HepG2 (cell line): Measurements from ENCODE around the gene RPS2. TPM values are rescaled to one million over a fixed set of nuclear protein-coding genes. Genes with fewer than 3 reads are reported as not detected.

Experiments used
- GABPB1 ChIP-seq: IDR thresholded peaks from 2 replicates; pipeline ENCODE4 v1.6.1; 2016; ENCODE audit warnings: mild to moderate bottlenecking, missing genetic modification reagents, moderate library complexity, missing compliant biosample characterization
- ZNF264 ChIP-seq: sonication (generic); formaldehyde crosslinking; IDR thresholded peaks from 2 replicates; pipeline ENCODE4 v1.4.0; 2020; ENCODE audit warnings: missing genetic modification reagents
- ZNF317 ChIP-seq: sonication (generic); formaldehyde crosslinking; IDR thresholded peaks from 2 replicates; pipeline ENCODE4 v1.5.0; 2020; ENCODE audit warnings: mild to moderate bottlenecking, missing genetic modification reagents
- ZSCAN29 ChIP-seq: sonication (generic); formaldehyde crosslinking; conservative IDR thresholded peaks from 2 replicates; pipeline ENCODE4 v1.4.0; 2020; ENCODE audit warnings: mild to moderate bottlenecking, missing genetic modification reagents
- polyA plus RNA-seq, 8 experiments: library from polyadenylated mRNA; depleted of rRNA in 3 of 8; stranded (reverse) in 7 of 8; unstranded in 1 of 8; fragments of >200 nt; fragmentation: Illumina TruSeq in 4 of 8; extraction: Trizol in 4 of 8; gene quantifications; 2 replicates each; pipeline versions ENCODE4 v1.2.1 to v1.2.3, GENCODE V29; 2011 to 2016; ENCODE audit warnings: low read depth in 4 of 8, missing spikeins in 1 of 8, mixed read lengths in 1 of 8; ENCODE audit not compliant: insufficient read depth in 1 of 8
- total RNA-seq, 5 experiments: library from RNA; depleted of rRNA; stranded (reverse); fragments of >200 nt; fragmentation: Illumina TruSeq; extraction: Trizol; gene quantifications; 2 replicates each; pipeline ENCODE4 v1.2.3, GENCODE V29; 2016; ENCODE audit warnings: low read depth in 1 of 5
- TF ChIP-seq, protein P1 (sequence below), 2 experiments: sonication (generic) in 1 of 2; formaldehyde crosslinking in 1 of 2; IDR thresholded peaks; 2 replicates each; pipeline versions ENCODE4 v1.4.0 to v1.6.1; 2018 to 2020; ENCODE audit warnings: missing genetic modification reagents in 2 of 2, borderline replicate concordance in 1 of 2, low read depth in 1 of 2, mild to moderate bottlenecking in 1 of 2, missing biosample characterization in 1 of 2
- TF ChIP-seq, protein P2 (sequence below): IDR thresholded peaks from 2 replicates; pipeline ENCODE4 v1.6.1; 2012; ENCODE audit warnings: low read depth, low read length, improper control_type of control experiment
- TF ChIP-seq, protein P3 (sequence below): sonication (generic); formaldehyde crosslinking; IDR thresholded peaks from 2 replicates; pipeline ENCODE4 v1.4.0; 2020; ENCODE audit warnings: mild to moderate bottlenecking, missing genetic modification reagents

The RPS2 gene
- total and polyA plus RNA-seq, 2 of the 13 experiments (the other 11 are each of a cell fraction or from before 2014, with no cell fraction given), result 1,908 to 4,514 TPM

DNA sequence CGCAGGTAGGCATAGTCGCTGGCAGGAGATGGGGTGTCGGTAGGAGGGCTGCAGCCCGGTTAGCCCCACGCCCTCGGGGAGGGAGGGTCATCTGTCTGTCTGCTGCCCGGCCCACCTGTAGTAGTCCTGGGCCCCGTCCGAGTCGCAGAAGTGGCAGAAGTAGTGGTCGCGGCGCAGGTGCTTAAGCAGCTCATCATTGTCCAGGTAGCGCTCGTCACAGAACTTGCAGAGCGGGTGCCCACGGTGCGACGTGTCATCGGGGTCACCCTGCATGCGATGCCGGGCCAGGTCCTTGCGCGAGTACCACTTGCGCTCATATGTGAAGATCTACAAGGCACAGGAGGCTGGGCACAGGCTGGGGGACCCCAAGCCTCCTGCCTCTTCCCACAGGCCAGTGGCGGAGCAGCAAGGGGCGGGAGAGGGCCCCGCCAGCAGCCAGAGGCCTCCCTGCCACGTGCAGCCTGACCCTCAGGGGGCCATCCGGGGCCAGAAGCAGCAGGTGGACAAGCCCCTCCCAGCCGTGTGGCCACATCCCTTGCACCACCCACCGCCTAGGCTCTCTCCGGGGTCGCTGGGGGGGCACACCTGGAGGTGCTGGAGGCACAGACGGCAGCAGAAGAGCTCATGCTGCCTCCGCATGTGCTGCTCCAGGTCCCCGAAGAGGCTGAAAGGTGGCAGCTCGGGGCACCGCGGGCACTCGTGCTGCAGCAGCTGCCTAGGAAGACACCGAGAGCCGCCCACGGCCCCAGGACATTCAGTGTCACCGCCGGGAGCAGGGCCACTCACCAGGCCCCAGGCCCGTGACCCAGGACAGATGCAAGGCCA is 38.0 kb upstream of the RPS2 start (continued):
- TF ChIP-seq, protein P1, sequence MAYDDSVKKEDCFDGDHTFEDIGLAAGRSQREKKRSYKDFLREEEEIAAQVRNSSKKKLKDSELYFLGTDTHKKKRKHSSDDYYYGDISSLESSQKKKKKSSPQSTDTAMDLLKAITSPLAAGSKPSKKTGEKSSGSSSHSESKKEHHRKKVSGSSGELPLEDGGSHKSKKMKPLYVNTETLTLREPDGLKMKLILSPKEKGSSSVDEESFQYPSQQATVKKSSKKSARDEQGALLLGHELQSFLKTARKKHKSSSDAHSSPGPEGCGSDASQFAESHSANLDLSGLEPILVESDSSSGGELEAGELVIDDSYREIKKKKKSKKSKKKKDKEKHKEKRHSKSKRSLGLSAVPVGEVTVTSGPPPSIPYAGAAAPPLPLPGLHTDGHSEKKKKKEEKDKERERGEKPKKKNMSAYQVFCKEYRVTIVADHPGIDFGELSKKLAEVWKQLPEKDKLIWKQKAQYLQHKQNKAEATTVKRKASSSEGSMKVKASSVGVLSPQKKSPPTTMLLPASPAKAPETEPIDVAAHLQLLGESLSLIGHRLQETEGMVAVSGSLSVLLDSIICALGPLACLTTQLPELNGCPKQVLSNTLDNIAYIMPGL (CRISPR knock-in tag; IDR thresholded peaks at IDR 0.05; ENCODE audit: borderline replicate concordance in 1 of 2, low read depth in 1 of 2), result no peak
- TF ChIP-seq GABPB1 (CRISPR knock-in tag) (no peak), ZNF317 (no peak), ZNF264 (CRISPR knock-in tag) (no peak), ZSCAN29 (CRISPR knock-in tag) (no peak)
- TF ChIP-seq, protein P2, sequence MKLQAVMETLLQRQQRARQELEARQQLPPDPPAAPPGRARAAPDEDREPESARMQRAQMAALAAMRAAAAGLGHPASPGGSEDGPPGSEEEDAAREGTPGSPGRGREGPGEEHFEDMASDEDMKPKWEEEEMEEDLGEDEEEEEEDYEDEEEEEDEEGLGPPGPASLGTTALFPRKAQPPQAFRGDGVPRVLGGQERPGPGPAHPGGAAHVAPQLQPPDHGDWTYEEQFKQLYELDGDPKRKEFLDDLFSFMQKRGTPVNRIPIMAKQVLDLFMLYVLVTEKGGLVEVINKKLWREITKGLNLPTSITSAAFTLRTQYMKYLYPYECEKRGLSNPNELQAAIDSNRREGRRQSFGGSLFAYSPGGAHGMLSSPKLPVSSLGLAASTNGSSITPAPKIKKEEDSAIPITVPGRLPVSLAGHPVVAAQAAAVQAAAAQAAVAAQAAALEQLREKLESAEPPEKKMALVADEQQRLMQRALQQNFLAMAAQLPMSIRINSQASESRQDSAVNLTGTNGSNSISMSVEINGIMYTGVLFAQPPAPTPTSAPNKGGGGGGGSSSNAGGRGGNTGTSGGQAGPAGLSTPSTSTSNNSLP, result no peak
- TF ChIP-seq, protein P3, sequence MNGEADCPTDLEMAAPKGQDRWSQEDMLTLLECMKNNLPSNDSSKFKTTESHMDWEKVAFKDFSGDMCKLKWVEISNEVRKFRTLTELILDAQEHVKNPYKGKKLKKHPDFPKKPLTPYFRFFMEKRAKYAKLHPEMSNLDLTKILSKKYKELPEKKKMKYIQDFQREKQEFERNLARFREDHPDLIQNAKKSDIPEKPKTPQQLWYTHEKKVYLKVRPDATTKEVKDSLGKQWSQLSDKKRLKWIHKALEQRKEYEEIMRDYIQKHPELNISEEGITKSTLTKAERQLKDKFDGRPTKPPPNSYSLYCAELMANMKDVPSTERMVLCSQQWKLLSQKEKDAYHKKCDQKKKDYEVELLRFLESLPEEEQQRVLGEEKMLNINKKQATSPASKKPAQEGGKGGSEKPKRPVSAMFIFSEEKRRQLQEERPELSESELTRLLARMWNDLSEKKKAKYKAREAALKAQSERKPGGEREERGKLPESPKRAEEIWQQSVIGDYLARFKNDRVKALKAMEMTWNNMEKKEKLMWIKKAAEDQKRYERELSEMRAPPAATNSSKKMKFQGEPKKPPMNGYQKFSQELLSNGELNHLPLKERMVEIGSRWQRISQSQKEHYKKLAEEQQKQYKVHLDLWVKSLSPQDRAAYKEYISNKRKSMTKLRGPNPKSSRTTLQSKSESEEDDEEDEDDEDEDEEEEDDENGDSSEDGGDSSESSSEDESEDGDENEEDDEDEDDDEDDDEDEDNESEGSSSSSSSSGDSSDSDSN (CRISPR knock-in tag), result no peak
- TF ChIP-seq, all 625 proteins: peak for 0
